ENCODE results near the gene CXCR5.
A peak's percentile ranks its signal among the peaks of the same experiment; 100 is the strongest.
"Not testable (repeated sequence)": the region's sequence is repeated elsewhere in the genome, so short reads cannot be mapped to it uniquely, and the experiment has no call there.

Gene CXCR5, protein sequence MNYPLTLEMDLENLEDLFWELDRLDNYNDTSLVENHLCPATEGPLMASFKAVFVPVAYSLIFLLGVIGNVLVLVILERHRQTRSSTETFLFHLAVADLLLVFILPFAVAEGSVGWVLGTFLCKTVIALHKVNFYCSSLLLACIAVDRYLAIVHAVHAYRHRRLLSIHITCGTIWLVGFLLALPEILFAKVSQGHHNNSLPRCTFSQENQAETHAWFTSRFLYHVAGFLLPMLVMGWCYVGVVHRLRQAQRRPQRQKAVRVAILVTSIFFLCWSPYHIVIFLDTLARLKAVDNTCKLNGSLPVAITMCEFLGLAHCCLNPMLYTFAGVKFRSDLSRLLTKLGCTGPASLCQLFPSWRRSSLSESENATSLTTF

DNA sequence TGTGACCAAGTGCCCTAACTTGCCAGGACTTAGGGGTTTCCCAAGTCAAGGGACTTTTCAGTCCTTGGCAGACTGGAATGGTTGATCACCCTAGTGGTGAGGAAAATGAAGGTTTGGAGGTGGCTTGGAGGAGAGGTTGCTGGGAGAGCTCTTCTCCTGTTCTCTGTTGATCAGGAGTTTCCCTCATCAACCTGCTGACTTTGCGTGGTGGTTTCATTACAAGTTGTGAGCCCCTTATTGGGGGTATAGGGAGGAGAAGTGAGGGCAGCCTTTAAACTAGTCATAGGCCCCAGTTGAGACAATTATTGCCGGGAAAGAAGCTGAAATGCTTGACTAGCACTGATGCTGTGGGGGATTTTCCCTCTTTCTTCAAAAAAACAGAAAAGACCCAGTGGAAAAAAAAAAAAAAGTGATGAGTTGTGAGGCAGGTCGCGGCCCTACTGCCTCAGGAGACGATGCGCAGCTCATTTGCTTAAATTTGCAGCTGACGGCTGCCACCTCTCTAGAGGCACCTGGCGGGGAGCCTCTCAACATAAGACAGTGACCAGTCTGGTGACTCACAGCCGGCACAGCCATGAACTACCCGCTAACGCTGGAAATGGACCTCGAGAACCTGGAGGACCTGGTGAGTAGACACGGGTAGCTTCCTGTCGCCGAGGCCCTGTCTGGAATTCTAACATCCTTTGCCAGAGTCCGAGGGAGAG lies at the start of gene CXCR5:
CXCR5 (plus strand) TSS at position 525 of the 704 bp plus-strand sequence; CDS start at position 575, 50 bp downstream.
- DNase-seq (ENCODE audit: low read depth in 1 of 2, low spot score in 1 of 2) = peak in 1 of 2 donors; percentile 47

DNA sequence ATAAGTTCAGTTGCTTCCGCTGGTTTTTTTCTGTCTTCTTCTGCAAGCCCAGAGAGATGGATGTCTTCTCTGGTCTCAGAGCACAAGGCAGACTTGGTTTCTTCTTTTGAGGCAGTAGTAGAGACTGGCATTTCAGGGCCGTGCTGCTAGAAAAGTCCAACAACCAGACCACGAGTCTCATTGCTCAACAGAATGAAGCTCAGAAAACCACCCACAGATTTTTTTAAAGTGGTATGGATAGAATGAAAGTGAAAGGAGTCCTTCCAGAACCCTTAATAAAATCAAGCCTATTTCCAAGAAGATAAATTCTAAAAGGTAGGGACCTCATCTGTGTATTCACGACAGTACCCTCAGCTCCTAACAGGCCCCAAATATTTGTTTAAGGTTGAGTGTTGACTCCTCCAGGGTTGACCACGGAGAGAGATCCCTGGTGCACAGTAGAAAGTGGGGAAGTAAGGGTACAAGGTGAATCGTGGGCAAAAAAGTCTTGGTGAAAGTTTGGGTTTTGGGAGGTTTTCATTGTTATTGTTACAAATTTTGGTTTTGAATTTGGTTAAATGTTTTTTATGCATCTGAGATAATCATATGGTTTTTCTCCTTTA lies 49.2 kb upstream of the CXCR5 start:
- DNase-seq (ENCODE audit: low read depth in 1 of 2, low spot score in 1 of 2) = no peak

DNA sequence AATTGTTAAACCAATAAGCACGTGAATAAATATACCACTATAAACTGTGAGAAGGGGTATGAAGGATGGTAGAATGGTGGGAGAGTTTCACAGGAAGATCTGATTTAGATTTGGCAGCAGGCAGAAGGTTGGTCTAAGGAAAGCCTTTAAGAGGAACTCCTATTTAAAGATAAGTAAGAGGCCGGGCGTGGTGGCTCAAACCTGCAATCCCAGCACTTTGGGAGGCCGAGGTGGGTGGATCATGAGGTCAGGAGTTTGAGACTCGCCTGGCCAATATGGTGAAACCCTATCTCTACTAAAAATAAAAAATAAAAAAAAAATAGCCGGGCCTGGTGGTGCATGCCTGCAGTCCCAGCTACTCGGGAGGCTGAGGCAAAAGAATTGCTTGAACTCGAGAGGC lies 45.8 kb upstream of the CXCR5 start:
- DNase-seq (ENCODE audit: low read depth in 1 of 2, low spot score in 1 of 2) = no peak

DNA sequence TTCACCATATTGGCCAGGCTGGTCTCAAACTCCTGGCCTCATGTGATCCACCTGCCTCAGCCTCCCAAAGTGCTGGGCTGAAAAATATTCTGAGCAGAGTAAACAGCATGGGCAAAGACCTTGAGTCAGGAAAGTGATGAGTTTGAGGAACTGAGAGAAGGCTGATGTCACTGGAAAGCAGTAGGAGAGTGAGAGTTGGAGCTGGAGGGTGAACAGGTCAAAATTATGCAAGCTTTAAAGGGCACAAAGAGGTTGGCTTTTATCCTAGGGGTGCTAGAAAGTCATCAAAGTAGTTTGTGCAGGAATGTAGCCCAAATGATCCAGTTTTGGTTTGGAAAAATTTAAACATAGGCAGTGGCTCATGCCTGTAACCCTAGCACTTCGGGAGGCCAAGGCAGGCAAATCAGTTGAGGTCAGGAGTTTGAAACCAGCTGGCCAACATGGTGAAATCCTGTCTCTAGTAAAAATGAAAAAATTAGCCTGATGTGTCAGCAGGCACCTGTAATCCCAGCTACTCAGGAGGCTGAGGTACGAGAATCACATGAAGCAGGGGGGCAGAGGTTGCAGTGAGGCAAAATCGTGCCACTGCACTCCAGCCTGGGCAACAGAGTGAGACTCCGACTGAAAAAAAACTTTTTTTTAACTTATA lies 44.7 kb upstream of the CXCR5 start:
- DNase-seq (ENCODE audit: low read depth in 1 of 2, low spot score in 1 of 2) = no peak

DNA sequence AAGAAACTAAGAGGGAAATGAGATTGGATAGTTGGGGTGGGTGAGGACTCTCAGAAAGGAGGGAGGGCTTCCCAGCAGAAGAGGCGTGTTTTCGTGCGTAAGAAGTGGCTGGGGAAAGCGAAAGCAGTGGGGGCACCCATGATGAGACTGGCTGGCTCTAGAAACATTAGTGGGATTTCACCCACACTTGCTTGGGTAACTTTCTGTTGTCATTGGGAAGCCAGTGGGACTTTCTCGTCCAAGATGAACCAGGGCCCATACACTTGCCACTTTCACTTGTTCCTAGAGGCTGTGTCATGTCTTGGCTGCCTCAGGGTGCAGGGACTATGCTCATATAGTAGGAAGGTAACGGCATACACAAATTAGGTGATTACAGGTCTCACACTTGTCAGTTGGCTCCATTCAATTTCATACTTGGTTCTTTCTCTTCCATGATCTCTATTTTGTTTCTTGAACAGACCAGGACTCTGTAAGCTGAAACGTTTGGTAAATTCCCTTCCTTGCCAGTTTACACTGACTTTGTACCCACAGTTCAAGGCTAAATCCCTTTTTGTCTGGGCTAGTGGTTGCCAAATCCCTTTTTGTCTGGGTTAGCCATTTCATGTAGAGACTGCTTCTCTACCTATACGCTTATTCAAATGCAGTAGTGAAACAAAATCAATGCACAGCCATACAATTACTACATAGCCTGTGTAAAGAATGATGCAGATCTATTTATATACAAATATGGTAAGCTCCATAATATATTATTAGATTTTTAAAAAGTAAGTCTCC lies 42.0 kb upstream of the CXCR5 start:
- DNase-seq (ENCODE audit: low read depth in 1 of 2, low spot score in 1 of 2) = peak in 1 of 2 donors; percentile 22

DNA sequence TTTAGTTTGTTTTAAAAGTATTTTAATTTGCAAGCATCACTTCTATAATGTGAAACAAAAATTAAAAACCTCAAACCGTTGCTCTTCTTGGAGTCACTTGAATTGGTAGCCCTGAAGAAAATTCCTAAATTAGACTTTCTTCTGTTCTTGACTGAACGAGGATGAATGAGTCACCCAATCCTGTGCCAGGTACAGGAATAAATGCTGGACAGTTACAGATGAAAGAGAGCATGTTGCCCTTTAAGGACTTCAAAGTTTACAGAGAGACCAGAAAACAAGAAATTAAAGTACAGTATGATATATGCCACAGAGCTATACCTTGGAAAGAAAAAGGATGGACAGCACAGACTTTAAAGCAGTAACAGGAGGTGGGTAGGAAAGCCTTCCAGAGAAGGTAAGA lies 41.3 kb upstream of the CXCR5 start:
- no peak for DNase-seq (ENCODE audit: low read depth in 1 of 2, low spot score in 1 of 2)

DNA sequence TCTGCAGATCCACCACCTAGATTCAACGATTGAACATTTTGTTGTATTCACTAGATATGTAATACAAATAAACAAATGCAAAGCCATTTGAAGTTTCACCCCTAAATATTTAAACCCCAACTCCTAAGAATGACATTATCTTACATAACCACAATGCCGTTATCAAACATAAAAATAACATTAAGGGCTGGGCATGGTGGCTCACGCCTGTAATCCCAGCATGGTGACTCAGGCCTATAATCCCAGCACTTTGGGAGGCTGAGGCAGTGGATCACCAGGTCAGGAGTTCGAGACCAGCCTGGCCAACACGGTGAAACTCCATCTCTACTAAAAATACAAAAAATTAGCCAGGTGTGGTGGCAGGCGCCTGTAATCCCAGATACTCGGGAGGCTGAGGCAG lies 40.8 kb upstream of the CXCR5 start:
- not testable (repeated sequence) for DNase-seq (ENCODE audit: low read depth in 1 of 2, low spot score in 1 of 2)

DNA sequence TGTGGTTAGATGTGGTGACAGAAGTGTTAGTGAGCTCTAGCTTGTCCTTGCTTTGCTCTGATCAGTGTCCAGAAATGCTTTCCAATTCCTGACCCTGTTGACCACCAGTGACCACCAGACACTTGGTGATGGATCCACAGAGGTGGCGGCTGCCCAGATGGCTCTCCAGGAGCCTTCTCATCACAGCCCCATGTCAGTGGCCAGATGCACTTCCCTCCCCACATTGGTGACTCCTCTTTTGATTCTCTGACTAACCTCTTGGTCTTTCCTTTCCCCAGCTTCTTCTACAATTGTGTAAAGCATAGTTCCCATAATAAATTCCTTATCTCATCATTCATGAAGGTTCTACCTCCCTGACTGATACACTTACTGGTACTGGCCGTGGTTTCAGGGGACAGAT lies 40.1 kb upstream of the CXCR5 start:
- no peak for DNase-seq (ENCODE audit: low read depth in 1 of 2, low spot score in 1 of 2)

DNA sequence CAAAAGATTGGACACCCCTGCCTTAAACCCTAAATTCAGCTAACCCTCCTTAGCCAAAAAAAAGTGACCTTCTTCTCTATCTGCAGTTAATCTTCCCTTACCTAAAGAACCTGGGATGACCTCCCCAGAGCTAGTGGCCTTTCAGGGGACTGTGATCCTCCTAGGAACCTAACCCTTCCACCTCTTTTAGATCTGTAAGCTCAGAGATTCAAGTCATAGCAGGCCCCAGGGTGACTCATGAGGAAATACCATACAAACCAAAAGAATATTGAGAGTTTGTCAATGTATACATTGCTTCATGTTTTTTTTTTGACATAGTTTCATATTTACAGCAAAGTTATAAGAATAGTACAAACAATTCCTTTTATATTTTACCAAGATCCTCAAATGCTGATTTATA lies 38.3 kb upstream of the CXCR5 start:
- DNase-seq (ENCODE audit: low read depth in 1 of 2, low spot score in 1 of 2) = no peak

DNA sequence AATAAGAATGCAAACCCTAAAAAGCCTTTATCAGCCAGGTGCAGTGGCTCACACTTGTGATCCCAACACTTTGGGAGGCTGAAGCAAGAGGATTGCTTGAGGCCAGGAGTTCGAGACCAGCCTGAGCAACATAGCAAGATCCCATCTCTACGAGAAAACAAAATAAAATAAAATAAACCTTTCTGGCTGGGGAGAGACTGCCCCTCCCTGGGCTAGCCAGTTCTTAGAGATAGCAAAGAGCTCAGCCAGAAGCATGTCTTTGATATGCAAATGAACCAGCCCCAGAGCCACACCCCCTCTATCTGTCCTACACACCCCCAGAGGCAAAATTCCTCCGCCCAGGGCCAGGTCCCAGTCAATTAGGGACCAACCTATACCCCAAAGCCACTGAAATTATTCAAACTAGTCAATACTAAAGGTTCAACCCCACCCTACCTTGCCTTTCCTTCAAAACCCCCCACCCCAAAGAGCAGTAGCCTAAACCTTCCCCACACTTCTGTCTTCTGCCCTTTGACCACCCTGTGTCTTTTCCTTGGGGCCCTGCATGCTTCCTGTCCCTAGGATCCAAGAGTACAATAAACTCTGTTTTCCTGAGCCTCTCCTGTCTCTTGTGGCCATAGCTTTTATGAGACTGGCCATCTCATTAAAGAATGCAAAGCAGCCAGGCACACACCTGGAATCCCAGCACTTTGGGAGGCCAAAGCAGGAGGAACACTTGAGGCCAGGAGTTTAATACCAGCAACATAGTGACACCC lies 37.3 kb upstream of the CXCR5 start:
- no peak for DNase-seq (ENCODE audit: low read depth in 1 of 2, low spot score in 1 of 2)

DNA sequence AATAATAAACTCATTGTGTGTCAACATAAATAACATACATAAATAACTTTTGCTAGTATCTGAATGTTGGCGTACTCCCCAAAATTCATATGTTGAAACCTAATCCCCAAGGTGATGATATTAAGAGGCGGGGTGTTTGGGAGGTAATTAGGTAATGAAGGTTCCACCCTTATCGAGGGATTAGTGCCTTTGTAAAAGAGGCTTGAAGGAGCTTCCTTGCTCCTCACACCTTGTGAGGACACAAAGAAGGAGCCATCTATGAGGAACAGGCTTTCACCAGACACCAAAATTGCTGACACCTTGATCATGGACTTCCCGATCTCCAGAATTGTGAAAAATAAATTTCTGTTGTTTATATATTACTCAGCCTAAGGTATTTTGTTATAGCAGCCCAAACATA lies 33.9 kb upstream of the CXCR5 start:
- DNase-seq (ENCODE audit: low read depth in 1 of 2, low spot score in 1 of 2) = no peak

DNA sequence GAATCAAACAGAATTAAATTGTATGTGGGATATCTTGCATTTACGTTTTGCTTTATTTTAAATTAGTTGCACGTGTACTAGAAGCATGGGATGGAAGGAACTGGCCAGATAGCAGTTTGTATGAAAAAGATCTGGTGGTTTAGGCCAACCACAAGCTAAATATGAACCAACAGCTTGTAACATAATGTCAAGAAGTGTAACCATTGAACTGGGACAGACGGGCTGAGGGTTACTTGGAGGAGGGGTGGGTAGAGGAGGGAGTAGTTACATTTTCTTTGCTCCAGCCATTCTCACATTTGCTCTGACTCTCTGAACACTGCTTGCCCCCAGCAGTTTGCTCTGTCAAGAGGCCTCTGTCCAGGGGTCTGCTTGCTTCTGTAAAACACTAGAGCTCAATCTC lies 31.7 kb upstream of the CXCR5 start:
- no peak for DNase-seq (ENCODE audit: low read depth in 1 of 2, low spot score in 1 of 2)

DNA sequence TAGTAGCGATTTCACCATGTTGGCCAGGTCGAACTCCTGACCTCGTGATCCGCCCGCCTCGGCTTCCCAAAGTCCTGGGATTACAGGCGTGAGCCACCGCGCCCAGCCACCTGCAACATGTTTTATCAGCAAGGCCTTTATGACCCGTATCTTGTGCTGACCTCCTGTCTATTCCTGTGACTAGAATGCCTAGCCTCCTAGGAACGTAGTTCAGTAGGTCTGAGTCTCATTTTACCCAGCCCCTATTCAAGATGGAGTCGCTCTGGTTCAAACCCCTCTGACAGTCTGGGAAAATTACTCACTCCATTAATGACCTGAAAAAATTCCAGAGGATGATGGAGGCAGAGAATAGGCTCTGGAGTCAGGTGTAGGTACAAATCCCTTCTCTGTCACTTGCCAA lies 30.0 kb upstream of the CXCR5 start:
- DNase-seq (ENCODE audit: low read depth in 1 of 2, low spot score in 1 of 2) = no peak

DNA sequence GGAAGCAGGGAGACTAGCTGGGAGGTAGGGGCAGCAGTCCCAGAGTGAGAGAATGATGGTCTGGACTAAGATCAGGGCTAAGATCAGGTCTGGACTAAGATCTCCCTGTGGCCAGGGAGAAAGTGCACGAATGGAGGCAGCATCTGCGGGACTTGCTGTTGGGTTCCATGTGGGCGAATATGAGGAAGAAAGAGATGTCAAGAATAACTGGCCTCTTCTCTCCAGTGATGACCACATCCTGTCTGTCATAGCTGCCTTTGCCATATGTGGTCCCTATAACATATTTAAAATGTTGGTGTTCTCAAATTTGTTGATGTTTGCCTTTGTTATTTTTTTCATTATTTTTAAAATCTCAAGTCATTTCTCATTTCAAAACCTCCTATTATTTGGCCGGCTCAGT lies 27.4 kb upstream of the CXCR5 start:
- no peak for DNase-seq (ENCODE audit: low read depth in 1 of 2, low spot score in 1 of 2)

DNA sequence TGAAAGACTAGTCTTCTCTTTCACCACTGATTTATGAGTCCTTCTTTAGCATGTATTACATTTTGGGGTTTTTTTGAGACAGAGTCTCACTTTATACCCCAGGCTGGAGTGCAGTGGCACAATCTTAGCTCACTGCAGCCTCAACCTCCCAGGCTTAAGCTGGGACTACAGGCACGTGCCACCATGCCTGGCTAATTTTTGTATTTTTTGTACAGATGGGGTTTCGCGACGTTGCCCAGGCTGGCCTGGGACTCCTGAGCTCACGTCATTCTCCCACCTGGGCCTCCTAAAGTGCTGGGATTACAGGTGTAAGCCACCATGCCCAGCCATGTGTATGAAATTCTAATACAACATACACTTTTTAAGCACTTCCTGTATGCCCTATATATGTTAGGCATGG lies 26.3 kb upstream of the CXCR5 start:
- no peak for DNase-seq (ENCODE audit: low read depth in 1 of 2, low spot score in 1 of 2)

DNA sequence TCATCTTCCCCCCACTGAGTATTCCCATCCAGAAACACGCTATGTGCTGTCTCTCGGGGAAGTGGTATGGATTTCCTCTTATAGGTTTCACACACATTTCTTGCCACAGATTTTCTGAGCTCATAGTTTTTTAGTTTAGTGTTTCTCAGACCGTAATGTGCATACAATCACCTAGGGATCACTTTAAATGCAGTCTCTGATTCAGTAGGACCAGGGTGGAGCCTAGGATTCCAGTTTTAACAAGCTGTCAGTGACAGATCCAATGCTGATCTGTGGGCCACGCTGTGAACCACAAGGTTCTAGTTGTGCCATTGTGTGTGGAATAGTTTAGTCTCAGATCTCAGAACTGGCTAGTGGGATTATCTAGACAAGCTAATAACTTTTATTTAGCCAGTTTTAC lies 23.7 kb upstream of the CXCR5 start:
- no peak for DNase-seq (ENCODE audit: low read depth in 1 of 2, low spot score in 1 of 2)

DNA sequence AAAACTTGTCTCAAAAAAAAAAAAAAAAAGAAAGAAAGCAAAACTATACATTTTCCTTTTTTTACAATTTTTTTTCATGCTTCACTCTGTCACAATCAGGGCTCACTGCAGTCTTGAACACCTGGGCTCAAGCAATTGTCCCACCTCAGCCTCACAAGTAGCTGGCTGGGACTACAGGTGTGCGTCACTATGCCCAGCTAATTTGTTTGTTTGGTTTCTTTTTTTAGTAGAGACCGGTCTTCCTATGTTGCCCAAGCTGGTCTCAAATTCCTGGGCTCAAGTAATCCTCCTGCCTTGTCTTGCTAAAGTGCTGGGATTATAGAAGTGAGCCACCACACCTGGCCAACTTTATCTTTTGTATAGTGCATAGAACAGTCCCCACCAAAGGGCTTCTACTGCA lies 15.0 kb upstream of the CXCR5 start:
- no peak for DNase-seq (ENCODE audit: low read depth in 1 of 2, low spot score in 1 of 2)

DNA sequence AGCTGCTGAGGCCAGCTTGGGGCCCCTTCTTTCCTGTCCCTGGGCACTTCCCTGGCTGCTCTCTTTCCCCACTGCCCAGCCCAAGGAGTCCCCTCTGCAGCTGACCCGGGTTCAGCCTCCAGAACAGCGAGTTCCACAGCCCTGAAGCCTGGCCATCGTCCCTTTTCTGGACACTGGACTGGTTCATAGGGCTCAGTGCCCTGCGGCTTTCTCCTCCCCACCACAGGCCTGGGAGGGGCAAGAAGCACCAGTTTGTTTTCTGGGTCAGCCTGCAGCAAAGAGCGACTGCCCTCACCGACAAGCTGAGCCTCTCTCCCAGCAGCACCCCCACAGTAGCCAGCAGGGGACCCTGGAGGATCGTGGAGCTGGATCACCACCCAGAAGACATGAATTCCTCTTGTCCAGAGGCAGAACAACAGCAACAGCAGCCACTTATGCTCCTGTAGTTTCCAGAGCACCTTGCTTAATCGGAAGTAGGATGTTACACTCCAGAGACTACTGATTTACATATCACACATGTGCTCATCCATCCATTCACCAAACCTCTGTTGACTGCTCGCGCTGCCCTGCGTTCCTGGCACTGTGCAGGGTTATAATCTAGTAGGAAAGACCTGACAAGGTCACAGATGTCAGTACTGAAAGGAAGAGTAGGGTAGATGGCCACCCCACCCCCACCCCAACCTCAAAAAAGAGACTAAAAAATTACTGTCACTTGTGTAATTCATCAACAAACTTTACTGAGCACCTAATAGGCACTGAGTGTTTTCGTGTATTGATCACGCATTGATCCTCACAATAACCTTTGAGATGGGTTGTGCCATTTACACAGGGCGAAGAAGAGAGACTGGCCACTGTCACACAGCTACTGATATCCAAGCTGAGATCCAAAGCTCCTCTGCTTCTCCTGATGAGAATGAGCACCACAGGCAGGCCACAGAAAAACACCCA lies 13.0 kb upstream of the CXCR5 start:
- no peak for DNase-seq (ENCODE audit: low read depth in 1 of 2, low spot score in 1 of 2)

DNA sequence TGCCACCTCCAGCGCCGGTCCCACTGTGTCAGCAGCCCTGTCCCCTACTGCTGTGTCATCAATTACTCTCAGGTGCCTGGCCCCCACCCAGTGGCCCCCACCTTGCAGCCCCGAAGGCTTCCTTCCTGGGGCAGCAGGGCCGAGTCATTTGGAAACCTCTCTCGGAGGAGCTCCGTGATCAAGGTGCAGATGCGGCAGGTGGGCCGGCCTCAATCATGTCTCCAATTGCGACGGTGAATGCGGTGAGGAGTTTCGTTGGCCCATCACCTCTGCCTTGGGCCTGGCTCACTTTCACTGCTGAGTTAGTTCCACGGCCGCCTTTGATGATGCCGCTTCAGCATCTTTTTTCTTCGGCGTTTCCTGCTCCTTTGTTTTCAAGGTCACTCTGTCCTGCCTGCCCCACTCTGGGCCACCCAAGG lies 11.3 kb upstream of the CXCR5 start:
- peak in 1 of 2 donors; percentile 48 for DNase-seq (ENCODE audit: low read depth in 1 of 2, low spot score in 1 of 2)
